NK-92 (cell line): ENCODE measurements around the gene E2F4.

Experiments used
- DNase-seq: peaks from one replicate; lab custom pipeline; 2025; ENCODE audit not compliant: unreplicated experiment; lab: John Stamatoyannopoulos, UW

The E2F4 gene

GRCh38 chr16:67157106-67157748 is 34.7 kb upstream of the E2F4 start:
- no peak for DNase-seq

- no peak for DNase-seq
These were observed 33.9 kb upstream of the E2F4 start for GRCh38 chr16:67157892-67158635.

- no peak for DNase-seq
These were observed 33.0 kb upstream of the E2F4 start for GRCh38 chr16:67158637-67159600.

GRCh38 chr16:67161595-67162058 is 30.3 kb upstream of the E2F4 start:
- no peak for DNase-seq

- DNase-seq, result no peak
These were observed 29.3 kb upstream of the E2F4 start for GRCh38 chr16:67162506-67163163.

GRCh38 chr16:67163164-67163998 is 28.6 kb upstream of the E2F4 start:
- DNase-seq, result no peak

- no peak for DNase-seq
These were observed 27.9 kb upstream of the E2F4 start for GRCh38 chr16:67163999-67164558.

GRCh38 chr16:67164599-67165061 is 27.3 kb upstream of the E2F4 start, which contains the start of gene HSF4:
TSS of gene HSF4 (plus strand) at chr16:67164745. CDS start at chr16:67164812, 67 bp downstream.
- no peak for DNase-seq

- no peak for DNase-seq
These were observed 26.6 kb upstream of the E2F4 start for GRCh38 chr16:67165121-67166078.

- no peak for DNase-seq
These were observed 25.8 kb upstream of the E2F4 start for GRCh38 chr16:67166110-67166547.

GRCh38 chr16:67166598-67167168 is 25.3 kb upstream of the E2F4 start:
- no peak for DNase-seq

- no peak for DNase-seq
These were observed 24.4 kb upstream of the E2F4 start for GRCh38 chr16:67167588-67167987.

- no peak for DNase-seq
These were observed 22.9 kb upstream of the E2F4 start for GRCh38 chr16:67169011-67169451.

GRCh38 chr16:67169642-67170167 is 22.2 kb upstream of the E2F4 start:
- no peak for DNase-seq

- DNase-seq, result no peak
These were observed 21.6 kb upstream of the E2F4 start, which contains the start of gene NOL3 for GRCh38 chr16:67170168-67170948. TSS of gene NOL3 (plus strand) at chr16:67170538.

GRCh38 chr16:67170949-67171649 is 20.9 kb upstream of the E2F4 start:
- DNase-seq, result no peak
